OCI-LY1 (cell line): ENCODE measurements around the gene TREML4.

Experiments used
- EZH2 ChIP-seq: fragments of 200-600 bp; sonication (generic), shearing (Covaris generic); IDR thresholded peaks from 2 replicates; pipeline ENCODE4 v1.8.0; 2017; ENCODE audit warnings: borderline replicate concordance, mixed run types, mild to moderate bottlenecking, antibody characterized with exemption, low read length, moderate library complexity, mixed read lengths
- TF ChIP-seq, protein P1 (sequence below): fragments of 200-600 bp; sonication (generic), shearing (Covaris generic); IDR thresholded peaks from 2 replicates; pipeline ENCODE4 v1.5.1; 2017; ENCODE audit warnings: mild to moderate bottlenecking, antibody characterized with exemption, low read length, moderate library complexity, mixed read lengths

GRCh38 chr6:41268478-41268877 lies 40.3 kb downstream of the TREML4 start:
- TF ChIP-seq, protein P1, sequence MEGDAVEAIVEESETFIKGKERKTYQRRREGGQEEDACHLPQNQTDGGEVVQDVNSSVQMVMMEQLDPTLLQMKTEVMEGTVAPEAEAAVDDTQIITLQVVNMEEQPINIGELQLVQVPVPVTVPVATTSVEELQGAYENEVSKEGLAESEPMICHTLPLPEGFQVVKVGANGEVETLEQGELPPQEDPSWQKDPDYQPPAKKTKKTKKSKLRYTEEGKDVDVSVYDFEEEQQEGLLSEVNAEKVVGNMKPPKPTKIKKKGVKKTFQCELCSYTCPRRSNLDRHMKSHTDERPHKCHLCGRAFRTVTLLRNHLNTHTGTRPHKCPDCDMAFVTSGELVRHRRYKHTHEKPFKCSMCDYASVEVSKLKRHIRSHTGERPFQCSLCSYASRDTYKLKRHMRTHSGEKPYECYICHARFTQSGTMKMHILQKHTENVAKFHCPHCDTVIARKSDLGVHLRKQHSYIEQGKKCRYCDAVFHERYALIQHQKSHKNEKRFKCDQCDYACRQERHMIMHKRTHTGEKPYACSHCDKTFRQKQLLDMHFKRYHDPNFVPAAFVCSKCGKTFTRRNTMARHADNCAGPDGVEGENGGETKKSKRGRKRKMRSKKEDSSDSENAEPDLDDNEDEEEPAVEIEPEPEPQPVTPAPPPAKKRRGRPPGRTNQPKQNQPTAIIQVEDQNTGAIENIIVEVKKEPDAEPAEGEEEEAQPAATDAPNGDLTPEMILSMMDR = no peak
- no peak for TF ChIP-seq EZH2
